DOHH2 (cell line): ENCODE results near the gene RBKS.

Experiments
- CTCF ChIP-seq: fragments of 200-600 bp; sonication (generic); IDR thresholded peaks from one replicate; pipeline ENCODE4 v1.5.1; 2014; ENCODE audit warnings: antibody characterized with exemption, mild to moderate bottlenecking, low read depth, low read length; ENCODE audit not compliant: poor library complexity, severe bottlenecking
- EZH2phosphoT487 ChIP-seq: fragments of 200-600 bp; sonication (generic); IDR thresholded peaks from 2 replicates; pipeline ENCODE4 v1.6.1; 2017; ENCODE audit warnings: borderline replicate concordance, mild to moderate bottlenecking, antibody characterized with exemption, low read length, moderate library complexity, mixed read lengths

GRCh38 chr2:27929916-27930486 lies 39.8 kb upstream of the RBKS start:
- TF ChIP-seq EZH2phosphoT487: no peak
- no peak for TF ChIP-seq CTCF
